Measurements from ENCODE around the gene NPIPA7.
"Not testable (repeated sequence)": the region's sequence is repeated elsewhere in the genome, so short reads cannot be mapped to it uniquely, and the experiment has no call there.

DNA sequence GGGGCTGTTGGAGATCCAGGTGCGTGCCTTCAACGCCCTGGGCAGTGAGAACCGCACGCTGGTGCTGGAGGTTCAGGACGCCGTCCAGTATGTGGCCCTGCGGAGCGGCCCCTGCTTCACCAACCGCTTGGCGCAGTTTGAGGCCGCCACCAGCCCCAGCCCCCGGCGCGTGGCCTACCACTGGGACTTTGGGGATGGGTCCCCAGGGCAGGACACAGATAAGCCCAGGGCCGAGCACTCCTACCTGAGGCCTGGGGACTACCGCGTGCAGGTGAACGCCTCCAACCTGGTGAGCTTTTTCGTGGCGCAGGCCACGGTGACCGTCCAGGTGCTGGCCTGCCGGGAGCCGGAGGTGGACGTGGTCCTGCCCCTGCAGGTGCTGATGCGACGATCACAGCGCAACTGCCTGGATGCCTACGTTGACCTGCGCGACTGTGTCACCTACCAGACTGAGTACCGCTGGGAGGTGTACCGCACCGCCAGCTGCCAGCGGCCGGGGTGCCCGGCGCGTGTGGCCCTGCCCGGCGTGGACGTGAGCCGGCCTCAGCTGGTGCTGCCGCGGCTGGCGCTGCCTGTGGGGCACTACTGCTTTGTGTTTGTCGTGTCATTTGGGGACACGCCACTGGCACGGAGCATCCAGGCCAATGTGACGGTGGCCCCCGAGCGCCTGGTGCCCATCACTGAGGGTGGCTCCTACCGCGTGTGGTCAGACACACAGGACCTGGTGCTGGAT lies 12.2 kb upstream of the NPIPA7 start:
- TF ChIP-seq, protein P1, sequence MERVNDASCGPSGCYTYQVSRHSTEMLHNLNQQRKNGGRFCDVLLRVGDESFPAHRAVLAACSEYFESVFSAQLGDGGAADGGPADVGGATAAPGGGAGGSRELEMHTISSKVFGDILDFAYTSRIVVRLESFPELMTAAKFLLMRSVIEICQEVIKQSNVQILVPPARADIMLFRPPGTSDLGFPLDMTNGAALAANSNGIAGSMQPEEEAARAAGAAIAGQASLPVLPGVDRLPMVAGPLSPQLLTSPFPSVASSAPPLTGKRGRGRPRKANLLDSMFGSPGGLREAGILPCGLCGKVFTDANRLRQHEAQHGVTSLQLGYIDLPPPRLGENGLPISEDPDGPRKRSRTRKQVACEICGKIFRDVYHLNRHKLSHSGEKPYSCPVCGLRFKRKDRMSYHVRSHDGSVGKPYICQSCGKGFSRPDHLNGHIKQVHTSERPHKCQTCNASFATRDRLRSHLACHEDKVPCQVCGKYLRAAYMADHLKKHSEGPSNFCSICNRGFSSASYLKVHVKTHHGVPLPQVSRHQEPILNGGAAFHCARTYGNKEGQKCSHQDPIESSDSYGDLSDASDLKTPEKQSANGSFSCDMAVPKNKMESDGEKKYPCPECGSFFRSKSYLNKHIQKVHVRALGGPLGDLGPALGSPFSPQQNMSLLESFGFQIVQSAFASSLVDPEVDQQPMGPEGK (CRISPR knock-in tag; IDR thresholded peaks at IDR 0.05; ENCODE audit: borderline replicate concordance): not testable (repeated sequence)
- TF ChIP-seq, protein P2, sequence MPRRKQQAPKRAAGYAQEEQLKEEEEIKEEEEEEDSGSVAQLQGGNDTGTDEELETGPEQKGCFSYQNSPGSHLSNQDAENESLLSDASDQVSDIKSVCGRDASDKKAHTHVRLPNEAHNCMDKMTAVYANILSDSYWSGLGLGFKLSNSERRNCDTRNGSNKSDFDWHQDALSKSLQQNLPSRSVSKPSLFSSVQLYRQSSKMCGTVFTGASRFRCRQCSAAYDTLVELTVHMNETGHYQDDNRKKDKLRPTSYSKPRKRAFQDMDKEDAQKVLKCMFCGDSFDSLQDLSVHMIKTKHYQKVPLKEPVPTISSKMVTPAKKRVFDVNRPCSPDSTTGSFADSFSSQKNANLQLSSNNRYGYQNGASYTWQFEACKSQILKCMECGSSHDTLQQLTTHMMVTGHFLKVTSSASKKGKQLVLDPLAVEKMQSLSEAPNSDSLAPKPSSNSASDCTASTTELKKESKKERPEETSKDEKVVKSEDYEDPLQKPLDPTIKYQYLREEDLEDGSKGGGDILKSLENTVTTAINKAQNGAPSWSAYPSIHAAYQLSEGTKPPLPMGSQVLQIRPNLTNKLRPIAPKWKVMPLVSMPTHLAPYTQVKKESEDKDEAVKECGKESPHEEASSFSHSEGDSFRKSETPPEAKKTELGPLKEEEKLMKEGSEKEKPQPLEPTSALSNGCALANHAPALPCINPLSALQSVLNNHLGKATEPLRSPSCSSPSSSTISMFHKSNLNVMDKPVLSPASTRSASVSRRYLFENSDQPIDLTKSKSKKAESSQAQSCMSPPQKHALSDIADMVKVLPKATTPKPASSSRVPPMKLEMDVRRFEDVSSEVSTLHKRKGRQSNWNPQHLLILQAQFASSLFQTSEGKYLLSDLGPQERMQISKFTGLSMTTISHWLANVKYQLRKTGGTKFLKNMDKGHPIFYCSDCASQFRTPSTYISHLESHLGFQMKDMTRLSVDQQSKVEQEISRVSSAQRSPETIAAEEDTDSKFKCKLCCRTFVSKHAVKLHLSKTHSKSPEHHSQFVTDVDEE (CRISPR knock-in tag; IDR thresholded peaks at IDR 0.05): not testable (repeated sequence)
